Measurements from ENCODE around the gene TBL3.

TBL3 gene

GRCh38 chr16:1990101-1990350 is 18.2 kb downstream of the TBL3 start:
- POLR2A ChIA-PET: interaction anchor here (1.0 to 3.3 kb wide), 2 partner anchors 25 to 27 kb away, joined by 4 to 15 read pairs; partner anchors contain the start of gene RPS2
- DNase-seq (ENCODE audit: extremely low spot score): no peak
- no peak for TF ChIP-seq NFRKB (IDR thresholded peaks at IDR 0.05)
- TF ChIP-seq, protein P1, sequence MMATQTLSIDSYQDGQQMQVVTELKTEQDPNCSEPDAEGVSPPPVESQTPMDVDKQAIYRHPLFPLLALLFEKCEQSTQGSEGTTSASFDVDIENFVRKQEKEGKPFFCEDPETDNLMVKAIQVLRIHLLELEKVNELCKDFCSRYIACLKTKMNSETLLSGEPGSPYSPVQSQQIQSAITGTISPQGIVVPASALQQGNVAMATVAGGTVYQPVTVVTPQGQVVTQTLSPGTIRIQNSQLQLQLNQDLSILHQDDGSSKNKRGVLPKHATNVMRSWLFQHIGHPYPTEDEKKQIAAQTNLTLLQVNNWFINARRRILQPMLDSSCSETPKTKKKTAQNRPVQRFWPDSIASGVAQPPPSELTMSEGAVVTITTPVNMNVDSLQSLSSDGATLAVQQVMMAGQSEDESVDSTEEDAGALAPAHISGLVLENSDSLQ (IDR thresholded peaks at IDR 0.05): no peak
- TF ChIP-seq SP1 (IDR thresholded peaks at IDR 0.05): no peak
- no peak for TF ChIP-seq CTBP1 (IDR thresholded peaks at IDR 0.05; ENCODE audit: borderline replicate concordance)
- TF ChIP-seq TARDBP (IDR thresholded peaks at IDR 0.05): no peak
- TF ChIP-seq HDGF (IDR thresholded peaks at IDR 0.05; ENCODE audit: borderline replicate concordance): no peak
- no peak for TF ChIP-seq SUZ12 (IDR thresholded peaks at IDR 0.05)
- no peak for TF ChIP-seq ARNT (IDR thresholded peaks at IDR 0.05)
- no peak for TF ChIP-seq ELF4 (IDR thresholded peaks at IDR 0.05)
- TF ChIP-seq BHLHE40 (IDR thresholded peaks at IDR 0.05; ENCODE audit: borderline replicate concordance): no peak
- CTCF ChIA-PET: no interaction called here

DNA sequence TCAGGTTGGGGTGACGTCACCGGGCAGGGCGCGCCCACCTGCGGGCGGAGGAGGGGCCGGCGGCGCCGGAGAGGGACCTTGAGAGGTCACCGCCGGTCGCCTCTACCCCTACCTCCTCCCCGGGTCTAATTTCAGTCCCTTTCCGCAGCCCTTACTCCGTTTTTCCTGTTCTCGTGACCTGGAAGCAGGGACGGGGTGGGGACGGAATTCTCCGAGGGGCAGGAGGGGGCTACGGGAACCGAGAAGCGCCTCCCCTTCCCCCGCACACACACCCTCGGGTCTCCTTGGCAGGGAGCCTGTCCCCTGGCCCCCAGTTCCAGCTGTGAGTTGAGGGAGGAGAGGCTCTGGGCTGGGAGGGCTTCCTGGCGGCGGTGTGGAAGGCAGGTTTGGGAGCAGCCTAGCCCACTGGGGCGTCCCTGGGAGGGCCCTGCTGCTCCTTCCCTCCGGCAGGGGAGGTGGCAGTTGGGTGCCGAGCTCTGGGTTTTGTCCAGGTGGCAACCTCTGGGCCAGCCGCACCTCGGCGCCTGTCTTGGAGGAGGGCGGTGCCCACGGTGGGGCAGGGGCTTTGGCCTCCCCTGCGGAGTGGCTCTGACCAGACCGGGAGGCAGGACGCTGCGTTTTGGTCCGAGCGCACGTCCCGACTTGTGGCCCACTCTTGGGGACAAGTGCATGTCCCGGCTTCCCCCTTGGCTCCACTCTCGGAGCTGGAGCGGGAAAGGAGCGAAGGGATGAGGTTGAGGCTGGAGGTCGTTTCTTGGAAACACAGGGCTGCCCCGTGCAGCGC is 18.7 kb downstream of the TBL3 start:
- ChIA-PET POLR2A (interaction anchor here (1.0 to 3.3 kb wide), 2 partner anchors 26 to 27 kb away, joined by 4 to 15 read pairs; partner anchors contain the start of gene RPS2), CTCF (no interaction called here)
- no peak for DNase-seq (ENCODE audit: extremely low spot score)
- TF ChIP-seq LEF1 (IDR thresholded peaks at IDR 0.05; ENCODE audit: borderline replicate concordance) (no peak), CTBP1 (IDR thresholded peaks at IDR 0.05; ENCODE audit: borderline replicate concordance) (no peak), BHLHE40 (IDR thresholded peaks at IDR 0.05; ENCODE audit: borderline replicate concordance) (no peak), L3MBTL2 (conservative IDR thresholded peaks at IDR 0.05) (no peak), ELF4 (IDR thresholded peaks at IDR 0.05) (no peak), SUZ12 (IDR thresholded peaks at IDR 0.05) (no peak), NFRKB (IDR thresholded peaks at IDR 0.05) (no peak), FOXK2 (IDR thresholded peaks at IDR 0.05) (no peak), HDGF (IDR thresholded peaks at IDR 0.05; ENCODE audit: borderline replicate concordance) (no peak), FOXA1 (IDR thresholded peaks at IDR 0.05) (no peak), ZNF384 (IDR thresholded peaks at IDR 0.05) (no peak)
- TF ChIP-seq, protein P1 (IDR thresholded peaks at IDR 0.05): no peak

DNA sequence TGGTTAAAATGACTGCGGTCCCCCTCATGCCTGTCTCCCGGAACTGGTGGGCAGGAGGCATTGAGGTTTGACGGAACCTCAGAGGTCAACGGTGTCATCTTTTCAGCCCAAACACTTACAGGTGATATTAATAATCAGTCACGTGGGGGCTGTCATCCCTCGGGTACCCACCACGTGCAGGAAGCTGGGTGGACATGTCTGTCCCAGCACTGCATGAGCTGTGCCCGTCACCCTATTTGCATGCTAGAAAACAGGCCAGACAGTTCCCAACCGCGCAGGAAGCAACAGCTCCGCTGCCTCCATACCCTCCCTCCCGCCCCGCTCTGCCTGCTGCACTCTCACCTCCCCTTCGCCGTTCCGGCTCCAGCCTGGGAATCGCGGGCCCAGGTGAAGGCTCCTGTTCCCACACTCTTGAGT is 19.3 kb downstream of the TBL3 start:
- no peak for TF ChIP-seq FOXK2 (IDR thresholded peaks at IDR 0.05)
- TF ChIP-seq NFRKB (IDR thresholded peaks at IDR 0.05): no peak
- no peak for DNase-seq (ENCODE audit: extremely low spot score)
- ChIA-PET POLR2A (interaction anchor here (0.6 to 3.3 kb wide), 3 partner anchors 16 to 28 kb away, joined by 3 to 15 read pairs (median 4); partner anchors contain the start of gene RPS2), CTCF (no interaction called here)

- no peak for DNase-seq (ENCODE audit: extremely low spot score)
- CTCF ChIA-PET: no interaction called here
- no peak for TF ChIP-seq NFRKB (IDR thresholded peaks at IDR 0.05)
- TF ChIP-seq L3MBTL2 (conservative IDR thresholded peaks at IDR 0.05): no peak
- no peak for TF ChIP-seq HDGF (IDR thresholded peaks at IDR 0.05; ENCODE audit: borderline replicate concordance)
- no peak for TF ChIP-seq ELF4 (IDR thresholded peaks at IDR 0.05)
- no peak for TF ChIP-seq FOXA1 (IDR thresholded peaks at IDR 0.05)
- no peak for TF ChIP-seq CTBP1 (IDR thresholded peaks at IDR 0.05; ENCODE audit: borderline replicate concordance)
- TF ChIP-seq, protein P1 (IDR thresholded peaks at IDR 0.05): no peak
- no peak for TF ChIP-seq FOXM1 (IDR thresholded peaks at IDR 0.05; ENCODE audit: borderline replicate concordance)
- no peak for TF ChIP-seq ARNT (IDR thresholded peaks at IDR 0.05)
- TF ChIP-seq SP1 (IDR thresholded peaks at IDR 0.05): no peak
- TF ChIP-seq ZNF384 (IDR thresholded peaks at IDR 0.05): no peak
- no peak for TF ChIP-seq BHLHE40 (IDR thresholded peaks at IDR 0.05; ENCODE audit: borderline replicate concordance)
- TF ChIP-seq LEF1 (IDR thresholded peaks at IDR 0.05; ENCODE audit: borderline replicate concordance): no peak
- no peak for TF ChIP-seq FOXK2 (IDR thresholded peaks at IDR 0.05)
- TF ChIP-seq SUZ12 (IDR thresholded peaks at IDR 0.05): no peak
- no peak for TF ChIP-seq TARDBP (IDR thresholded peaks at IDR 0.05)
- POLR2A ChIA-PET: interaction anchor here (0.6 to 3.3 kb wide), 2 partner anchors 16 to 27 kb away, joined by 3 to 15 read pairs; partner anchors contain the start of gene RPS2
Observed at GRCh38 chr16:1991588-1991947, 19.7 kb downstream of the TBL3 start.

DNA sequence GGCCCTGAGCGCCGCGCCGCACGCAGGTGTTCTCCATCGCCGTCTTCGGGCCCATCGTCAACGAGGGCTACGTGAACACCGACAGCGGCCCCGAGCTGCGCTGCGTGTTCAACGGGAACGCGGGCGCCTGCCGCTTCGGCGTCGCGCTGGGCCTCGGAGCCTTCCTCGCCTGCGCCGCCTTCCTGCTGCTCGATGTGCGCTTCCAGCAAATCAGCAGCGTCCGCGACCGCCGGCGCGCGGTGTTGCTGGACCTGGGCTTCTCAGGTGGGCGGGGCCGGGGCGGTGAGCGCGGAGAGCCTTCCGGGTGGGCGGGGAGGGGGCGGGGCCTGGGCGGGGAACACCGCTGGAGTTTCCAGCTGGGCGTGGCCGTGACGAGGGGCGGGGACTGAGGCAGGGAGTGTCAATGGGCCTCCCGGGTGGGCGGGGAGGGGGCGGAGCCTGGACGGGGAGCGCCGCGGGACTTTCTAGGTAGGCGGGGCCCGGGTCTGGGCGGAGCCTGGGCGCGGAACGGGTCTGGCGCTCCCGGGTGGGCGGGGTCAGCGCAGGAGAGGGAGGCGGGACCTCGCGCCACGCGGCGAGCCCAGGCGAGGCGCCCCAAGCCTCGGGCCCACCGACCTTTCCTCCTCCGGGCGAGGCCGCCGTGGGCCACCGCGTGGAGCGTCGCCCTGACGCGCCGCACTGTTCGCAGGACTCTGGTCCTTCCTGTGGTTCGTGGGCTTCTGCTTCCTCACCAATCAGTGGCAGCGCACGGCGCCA is 20.3 kb downstream of the TBL3 start:
- ChIA-PET POLR2A (interaction anchor here (1.5 to 3.3 kb wide), 2 partner anchors 16 to 27 kb away, joined by 6 to 15 read pairs; partner anchors contain the start of gene RPS2), CTCF (interaction anchor here (0.9 kb wide), 1 partner anchor 24 kb away, joined by 3 read pairs; no protein-coding TSS in a partner anchor)
- peak; percentile 98 for DNase-seq (ENCODE audit: extremely low spot score)
- TF ChIP-seq L3MBTL2 (conservative IDR thresholded peaks at IDR 0.05) (peak; percentile 66), NFRKB (IDR thresholded peaks at IDR 0.05) (no peak)

DNA sequence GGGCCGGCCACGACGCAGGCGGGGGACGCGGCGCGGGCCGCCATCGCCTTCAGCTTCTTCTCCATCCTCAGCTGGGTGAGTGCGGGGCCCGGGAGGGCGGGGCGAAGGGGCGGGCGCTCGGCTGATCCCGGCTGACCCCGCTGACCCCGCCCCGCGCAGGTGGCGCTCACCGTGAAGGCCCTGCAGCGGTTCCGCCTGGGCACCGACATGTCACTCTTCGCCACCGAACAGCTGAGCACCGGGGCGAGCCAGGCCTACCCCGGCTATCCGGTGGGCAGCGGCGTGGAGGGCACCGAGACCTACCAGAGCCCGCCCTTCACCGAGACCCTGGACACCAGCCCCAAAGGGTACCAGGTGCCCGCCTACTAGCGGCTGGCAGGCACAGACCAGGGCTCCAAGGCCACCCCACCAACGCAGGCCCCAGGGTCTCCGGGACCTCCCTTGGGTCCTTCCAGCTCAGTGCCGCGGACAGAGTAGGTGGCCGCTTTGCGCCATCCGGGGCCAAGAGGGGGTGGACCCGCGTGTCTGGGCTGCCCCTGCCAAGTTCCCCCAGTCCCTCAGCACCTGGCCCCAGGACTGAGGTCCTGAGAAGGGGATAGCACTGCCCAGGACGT is 21.0 kb downstream of the TBL3 start:
- TF ChIP-seq ELF4 (IDR thresholded peaks at IDR 0.05) (no peak), HDGF (IDR thresholded peaks at IDR 0.05; ENCODE audit: borderline replicate concordance) (no peak), BHLHE40 (IDR thresholded peaks at IDR 0.05; ENCODE audit: borderline replicate concordance) (no peak), ZNF384 (IDR thresholded peaks at IDR 0.05) (no peak), SP1 (IDR thresholded peaks at IDR 0.05) (no peak), TARDBP (IDR thresholded peaks at IDR 0.05) (no peak), SUZ12 (IDR thresholded peaks at IDR 0.05) (no peak), FOXA1 (IDR thresholded peaks at IDR 0.05) (no peak)
- TF ChIP-seq, protein P1 (IDR thresholded peaks at IDR 0.05): no peak
- no peak for DNase-seq (ENCODE audit: extremely low spot score)
- POLR2A ChIA-PET: interaction anchor here (1.5 to 3.3 kb wide), 2 partner anchors 15 to 28 kb away, joined by 6 to 15 read pairs; partner anchors contain the start of gene RPS2
- CTCF ChIA-PET: interaction anchor here (0.9 to 3.6 kb wide), 2 partner anchors 11 to 24 kb away, joined by 3 to 13 read pairs; no protein-coding TSS in a partner anchor

Data from HEK293T (cell line).